GM21360 (cell line): ENCODE results near the gene PTCHD1.

ENCODE experiments used
- ATAC-seq: cut with Tn5 transposase; IDR thresholded peaks from one replicate; pipeline ENCODE4 v1.9.1; 2021; ENCODE audit warnings: mild to moderate bottlenecking, moderate library complexity; ENCODE audit not compliant: unreplicated experiment

Gene PTCHD1

DNA sequence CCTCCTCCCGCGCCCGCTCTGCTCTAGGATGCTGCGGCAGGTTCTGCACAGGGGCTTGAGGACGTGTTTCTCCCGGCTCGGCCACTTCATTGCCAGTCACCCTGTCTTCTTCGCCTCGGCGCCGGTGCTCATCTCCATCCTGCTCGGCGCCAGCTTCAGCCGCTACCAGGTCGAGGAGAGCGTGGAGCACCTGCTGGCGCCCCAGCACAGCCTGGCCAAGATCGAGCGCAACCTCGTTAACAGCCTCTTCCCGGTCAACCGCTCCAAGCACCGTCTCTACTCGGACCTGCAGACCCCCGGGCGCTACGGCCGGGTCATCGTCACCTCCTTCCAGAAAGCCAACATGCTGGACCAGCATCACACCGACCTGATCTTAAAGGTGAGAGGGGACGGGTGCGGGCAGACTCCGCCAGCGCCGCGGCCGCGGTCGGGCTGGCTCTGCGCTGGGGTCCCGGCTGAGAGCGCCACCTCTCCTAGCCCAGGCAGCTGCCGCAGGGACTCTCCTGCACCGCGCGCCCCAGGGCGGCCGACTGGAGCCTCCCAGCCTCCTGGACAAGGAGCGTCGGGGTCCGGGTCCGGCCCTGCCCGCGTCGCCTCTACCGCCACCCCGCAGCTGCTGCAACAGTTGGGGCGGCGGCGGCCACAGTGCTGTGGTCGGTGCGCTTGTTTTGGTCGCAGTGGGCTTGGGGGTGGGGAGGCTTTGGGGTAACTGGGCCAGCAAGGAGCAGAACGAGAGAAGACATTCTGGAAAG is at the start of gene PTCHD1:
Gene PTCHD1, plus strand, starts transcription at position 2 of the 752 bp plus-strand sequence. Its CDS starts 27 bp downstream, at position 29.
- no peak for ATAC-seq

DNA sequence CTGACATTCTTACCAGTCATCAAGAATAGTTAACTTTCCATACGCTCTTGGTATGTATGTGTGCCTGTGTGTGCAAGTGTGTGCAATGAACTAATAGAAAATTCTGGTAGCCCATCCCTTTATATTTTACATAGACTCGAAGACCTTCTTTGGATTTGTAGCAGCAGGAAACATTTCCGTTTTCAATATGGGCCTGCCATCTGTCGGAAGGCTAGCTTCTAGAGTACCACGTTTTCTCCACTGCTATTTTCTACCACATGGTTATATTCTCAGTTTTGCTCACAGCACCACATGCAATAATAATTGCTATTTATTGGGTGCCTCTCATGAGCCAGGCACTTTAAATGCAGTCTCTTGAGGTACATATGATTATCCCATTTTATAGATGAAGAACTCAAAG is 47.9 kb upstream of the PTCHD1 start:
- no peak for ATAC-seq

DNA sequence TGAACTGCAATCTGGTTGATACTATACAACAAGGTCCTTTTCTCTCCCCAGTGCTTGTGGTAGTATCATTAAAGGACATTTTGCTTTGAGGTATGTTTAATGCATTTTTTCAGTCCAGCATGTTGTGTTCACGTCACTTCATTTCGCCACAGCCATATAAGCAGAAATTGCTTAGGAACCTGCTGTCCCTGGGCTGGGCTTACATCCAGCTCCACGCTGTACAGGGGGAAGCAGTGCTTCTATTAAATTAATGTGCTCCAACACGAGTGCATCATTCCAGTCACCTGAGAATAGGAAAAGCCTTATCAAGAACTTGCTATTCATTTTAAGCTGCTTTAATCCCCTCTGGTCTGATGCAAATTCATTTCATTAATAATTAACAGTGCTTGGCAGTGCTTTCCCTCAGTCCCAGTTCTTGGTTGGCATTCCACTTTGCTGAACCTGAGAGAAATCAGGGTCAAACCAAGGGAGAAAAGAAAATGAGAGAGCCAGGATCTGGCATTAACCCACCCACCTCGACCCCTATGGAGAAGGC is 47.4 kb upstream of the PTCHD1 start:
- ATAC-seq, result no peak

GRCh38 chrX:23292354-23292987 is 42.2 kb upstream of the PTCHD1 start:
- ATAC-seq, result no peak

DNA sequence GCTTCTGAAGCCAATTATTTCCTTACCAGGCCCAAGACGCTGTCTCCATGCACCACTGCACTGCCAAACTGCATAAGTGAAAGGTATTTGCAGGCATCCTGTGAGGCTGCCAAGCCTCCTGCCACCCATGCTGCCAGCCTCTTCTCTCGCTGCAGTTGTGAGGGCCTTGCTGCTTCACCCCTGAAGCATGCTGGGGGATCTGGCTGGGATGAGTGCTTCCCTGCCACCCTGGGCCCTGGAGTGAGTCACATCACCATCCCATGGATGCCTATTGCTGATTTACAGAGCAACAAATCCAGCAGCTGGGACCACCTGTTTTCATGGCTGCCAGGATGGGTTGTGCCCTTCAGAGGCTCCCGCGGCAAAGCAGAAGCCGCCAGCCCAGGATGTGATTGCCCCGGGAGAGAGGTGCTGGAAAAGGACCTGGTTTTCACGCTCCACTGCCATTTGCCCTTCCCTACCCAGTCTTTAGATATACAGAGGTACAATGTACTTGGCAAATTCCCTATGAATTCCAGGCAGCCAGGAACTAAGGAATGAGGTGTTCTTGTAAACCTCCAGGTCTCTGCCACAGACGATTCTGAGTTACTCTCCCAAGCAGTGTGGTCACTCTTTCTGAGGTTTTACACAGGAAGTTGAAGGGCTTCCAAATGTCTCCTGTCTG is 41.5 kb upstream of the PTCHD1 start:
- no peak for ATAC-seq

DNA sequence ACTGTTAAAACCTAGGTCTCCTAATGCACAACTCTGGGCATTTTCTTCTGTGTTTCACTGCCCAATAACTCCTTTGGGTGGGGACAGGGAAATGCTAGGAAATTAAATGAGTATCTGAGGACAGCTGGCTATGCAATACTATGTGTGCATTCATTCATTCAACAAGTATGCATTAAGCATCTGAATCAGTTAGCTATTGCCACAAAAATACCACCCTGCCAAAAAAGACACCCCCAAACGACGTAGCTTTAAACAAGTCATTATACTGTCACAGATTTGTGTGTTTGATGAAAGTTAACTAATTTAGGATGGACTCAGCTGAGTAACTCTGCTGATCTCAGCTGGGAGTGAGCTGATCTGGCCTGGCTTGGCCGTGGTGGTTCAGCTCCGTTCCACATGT is 29.8 kb upstream of the PTCHD1 start:
- no peak for ATAC-seq

DNA sequence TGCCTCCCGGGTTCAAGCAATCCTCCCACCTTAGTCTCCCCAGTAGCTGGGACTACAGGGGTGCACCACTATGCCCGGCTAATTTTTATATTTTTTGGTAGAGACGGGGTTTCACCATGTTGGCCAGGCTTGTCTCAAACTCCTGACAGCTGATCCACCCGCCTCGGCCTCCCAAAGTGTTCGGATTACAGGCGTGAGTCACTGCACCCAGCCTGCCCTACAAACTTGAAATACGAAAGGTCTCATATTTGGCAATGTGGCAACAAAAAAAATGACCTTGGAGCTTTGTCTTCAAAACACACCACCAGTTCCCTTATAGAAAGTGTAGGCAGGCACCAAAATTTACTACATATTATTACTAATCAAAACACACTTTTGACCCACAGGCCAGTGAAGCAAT is 22.9 kb upstream of the PTCHD1 start:
- ATAC-seq, result no peak

DNA sequence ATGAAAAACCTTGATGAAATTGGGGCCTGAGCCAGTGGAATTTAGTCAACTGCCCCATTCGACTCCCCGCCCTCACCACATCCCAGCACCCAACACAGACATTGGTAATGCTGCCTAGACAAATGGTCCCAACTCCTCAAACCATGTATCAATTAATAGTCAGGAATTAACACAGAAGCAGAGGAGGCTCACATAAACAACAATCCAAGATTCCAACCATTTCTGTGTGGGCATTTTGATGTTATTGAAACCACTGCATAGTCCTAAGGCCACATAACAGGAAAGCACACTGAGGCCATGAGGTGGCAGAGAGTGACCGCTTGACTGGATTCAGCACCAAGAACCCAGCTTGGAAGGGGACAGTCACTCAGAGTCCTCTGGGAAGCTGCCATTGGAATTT is 22.5 kb upstream of the PTCHD1 start:
- no peak for ATAC-seq

- ATAC-seq, result peak; percentile 87
Measured at GRCh38 chrX:23317799-23318724, 16.6 kb upstream of the PTCHD1 start.

GRCh38 chrX:23327104-23327503 is 7.5 kb upstream of the PTCHD1 start:
- ATAC-seq, result no peak

DNA sequence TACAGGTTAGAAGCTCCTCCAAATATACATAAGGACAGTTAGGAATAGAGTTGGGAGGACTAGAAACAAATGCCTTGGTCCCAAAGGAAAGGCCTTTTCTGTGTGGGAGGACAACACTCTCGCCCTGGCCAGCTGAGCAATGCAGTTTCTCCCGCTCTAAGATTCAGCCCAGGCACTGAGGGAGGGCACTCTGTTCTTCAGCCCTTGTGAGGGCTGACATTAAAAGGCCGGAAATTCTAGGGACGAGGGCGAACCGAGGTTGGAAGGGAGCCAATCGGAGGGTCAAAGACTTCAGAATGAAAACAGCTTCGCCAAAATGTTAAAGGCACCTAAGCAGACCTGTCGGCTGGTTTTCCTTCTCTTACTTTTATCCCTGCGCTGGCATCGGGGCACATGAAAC is 2.9 kb upstream of the PTCHD1 start:
- no peak for ATAC-seq

GRCh38 chrX:23332101-23332887 is 2.4 kb upstream of the PTCHD1 start:
- ATAC-seq, result no peak

GRCh38 chrX:23332888-23333821 is 1.5 kb upstream of the PTCHD1 start:
- ATAC-seq, result no peak

DNA sequence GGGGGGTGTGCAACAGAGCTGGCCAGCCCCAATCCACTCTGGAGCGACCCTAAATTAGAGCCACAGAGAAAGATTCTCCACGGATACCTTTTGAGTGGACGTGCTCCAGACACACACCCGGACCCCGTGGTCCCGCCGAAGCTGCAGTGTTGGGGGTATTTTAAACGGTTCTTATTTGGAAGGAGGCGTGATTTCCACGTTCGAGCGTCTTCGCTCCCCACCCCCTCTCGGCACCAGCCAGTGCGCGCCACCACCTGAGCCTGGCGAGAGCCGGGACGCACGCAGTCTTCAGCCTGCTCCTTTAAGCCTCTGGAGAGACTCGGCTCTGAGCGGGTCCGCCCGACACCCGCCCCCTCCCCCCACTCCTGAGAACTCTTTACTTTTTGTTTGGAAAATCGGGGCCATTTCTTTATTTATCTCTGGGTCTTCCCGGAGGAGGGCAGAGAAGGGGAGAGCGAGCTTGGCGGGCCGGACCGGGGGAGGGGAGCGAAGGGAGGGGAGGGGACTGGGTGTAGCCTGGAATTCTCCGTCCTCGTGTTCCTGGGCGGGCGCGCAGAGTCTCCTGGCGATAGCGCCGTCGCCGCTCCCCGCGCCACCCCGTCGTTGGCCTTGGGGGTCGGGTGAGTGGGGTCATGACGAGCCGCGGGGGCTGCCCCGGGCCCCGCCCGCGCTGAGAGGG is 668 bp upstream of the PTCHD1 start:
- ATAC-seq, result no peak

GRCh38 chrX:23334521-23334847 is 165 bp upstream of the PTCHD1 start:
- ATAC-seq, result no peak

GRCh38 chrX:23338334-23338733 is 3.7 kb downstream of the PTCHD1 start:
- no peak for ATAC-seq

- ATAC-seq, result no peak
Measured at GRCh38 chrX:23341452-23341851, 6.8 kb downstream of the PTCHD1 start.

- ATAC-seq, result no peak
Measured at GRCh38 chrX:23344238-23344903, 9.7 kb downstream of the PTCHD1 start.
